Left lobe of liver (tissue), 2 donors: ENCODE measurements around the gene ARID4B. TPM values are rescaled to one million over a fixed set of nuclear protein-coding genes. Genes with fewer than 3 reads are reported as not detected.
A peak's percentile ranks its signal among the peaks of the same experiment; 100 is the strongest.
"Not testable (repeated sequence)": the region's sequence is repeated elsewhere in the genome, so short reads cannot be mapped to it uniquely, and the experiment has no call there.

Source experiments
- ATAC-seq: fragments of 200-7000 bp; cut with Tn5 transposase; one replicate; pipeline ENCODE4 v1.9.1; 2020; ENCODE audit warnings: mild to moderate bottlenecking, moderate library complexity
- DNase-seq: peaks from one replicate; pipeline ENCODE4 v3.0.0-alpha.2; 2020; ENCODE audit warnings: low spot score
- total RNA-seq: library from RNA; stranded (reverse); gene quantifications from one replicate; pipeline ENCODE4 v1.2.1, GENCODE V29; 2021
- donor health status: DM: no; HTN: no; CAD: no; lungs with moderate emphysema.
- donor health status: DM: no; HTN: yes; CAD: no.

Gene ARID4B
- total RNA-seq, 1 donor from 2014 or later, result 10.9 TPM

GRCh38 chr1:235275836-235276235 is 52.1 kb downstream of the ARID4B start:
- no peak for ATAC-seq
- no peak for DNase-seq

DNA sequence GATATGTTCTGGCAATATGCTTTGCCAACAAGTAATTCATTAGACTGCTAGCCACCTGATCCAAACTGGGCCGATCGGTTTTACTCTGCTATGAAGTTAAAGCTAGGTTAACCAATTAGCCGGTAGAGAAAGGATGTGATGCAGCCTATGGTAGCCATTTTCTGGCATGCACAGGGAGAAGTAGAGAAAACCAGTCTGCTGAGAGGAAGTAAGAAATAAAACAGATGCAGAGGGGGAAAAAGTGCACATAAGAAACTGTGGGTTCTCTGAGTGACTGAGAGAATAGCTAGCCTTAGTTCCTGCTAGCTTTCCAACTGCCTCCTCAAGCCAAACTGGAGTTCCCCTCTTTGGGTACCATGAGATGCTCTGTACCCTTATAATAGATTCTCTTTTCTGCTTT is 52.8 kb downstream of the ARID4B start:
- DNase-seq (no peak), ATAC-seq (peak; percentile 25)

DNA sequence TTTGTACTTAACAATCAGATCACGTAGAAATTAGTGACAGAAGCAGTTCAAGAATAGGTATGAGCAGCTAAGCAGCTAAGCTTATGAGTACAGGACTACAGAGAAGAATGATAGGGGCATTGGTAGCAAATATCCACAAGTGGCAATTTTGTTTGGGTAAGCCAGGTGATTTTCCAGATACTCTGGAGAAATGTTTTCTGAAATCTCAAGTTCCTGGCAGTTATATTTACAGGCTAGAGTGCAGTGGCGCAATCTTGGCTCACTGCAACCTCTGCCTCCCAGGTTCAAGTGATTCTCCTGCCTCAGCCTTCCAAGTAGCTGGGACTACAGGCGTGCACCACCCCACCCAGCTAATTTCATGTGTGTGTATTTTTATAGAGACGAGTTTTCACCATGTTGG is 55.1 kb downstream of the ARID4B start:
- peak; percentile 63 for ATAC-seq
- no peak for DNase-seq

DNA sequence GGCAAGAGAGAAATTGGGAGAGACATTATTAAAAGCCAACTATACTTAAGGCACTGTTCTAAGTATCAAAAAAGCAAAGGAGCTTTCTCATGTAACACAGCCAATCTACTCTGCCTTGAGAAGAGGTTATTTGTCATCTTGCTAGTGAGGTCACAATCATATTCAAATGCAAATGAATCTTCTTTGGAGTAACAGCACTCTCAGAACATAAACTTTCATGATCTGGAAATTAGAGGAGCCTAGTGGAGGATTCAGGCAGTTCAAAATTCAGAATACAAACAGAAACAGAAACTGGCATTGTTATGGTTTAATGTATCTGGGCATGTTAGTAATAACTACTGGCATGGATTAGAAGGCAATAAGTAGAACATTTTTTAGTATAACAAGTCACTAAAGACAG is 57.4 kb downstream of the ARID4B start:
- ATAC-seq (peak; percentile 21), DNase-seq (no peak)

DNA sequence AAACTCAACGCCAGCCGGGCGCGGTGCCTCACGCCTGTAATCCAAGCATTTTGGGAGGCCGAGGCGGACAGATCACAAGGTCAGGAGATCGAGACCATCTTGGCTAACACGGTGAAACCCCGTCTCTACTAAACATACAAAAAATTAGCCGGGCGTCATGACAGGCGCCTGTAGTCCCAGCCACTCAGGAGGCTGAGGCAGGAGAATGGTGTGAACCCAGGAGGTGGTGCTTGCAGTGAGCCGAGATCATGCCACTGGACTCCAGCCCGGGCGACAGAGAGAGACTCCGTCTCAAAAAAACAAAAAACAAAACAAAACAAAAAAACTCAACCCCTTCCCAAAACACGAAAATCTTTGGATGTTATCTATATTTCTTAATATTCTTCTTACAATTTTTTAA is 58.0 kb downstream of the ARID4B start:
- not testable (repeated sequence) for ATAC-seq, DNase-seq

DNA sequence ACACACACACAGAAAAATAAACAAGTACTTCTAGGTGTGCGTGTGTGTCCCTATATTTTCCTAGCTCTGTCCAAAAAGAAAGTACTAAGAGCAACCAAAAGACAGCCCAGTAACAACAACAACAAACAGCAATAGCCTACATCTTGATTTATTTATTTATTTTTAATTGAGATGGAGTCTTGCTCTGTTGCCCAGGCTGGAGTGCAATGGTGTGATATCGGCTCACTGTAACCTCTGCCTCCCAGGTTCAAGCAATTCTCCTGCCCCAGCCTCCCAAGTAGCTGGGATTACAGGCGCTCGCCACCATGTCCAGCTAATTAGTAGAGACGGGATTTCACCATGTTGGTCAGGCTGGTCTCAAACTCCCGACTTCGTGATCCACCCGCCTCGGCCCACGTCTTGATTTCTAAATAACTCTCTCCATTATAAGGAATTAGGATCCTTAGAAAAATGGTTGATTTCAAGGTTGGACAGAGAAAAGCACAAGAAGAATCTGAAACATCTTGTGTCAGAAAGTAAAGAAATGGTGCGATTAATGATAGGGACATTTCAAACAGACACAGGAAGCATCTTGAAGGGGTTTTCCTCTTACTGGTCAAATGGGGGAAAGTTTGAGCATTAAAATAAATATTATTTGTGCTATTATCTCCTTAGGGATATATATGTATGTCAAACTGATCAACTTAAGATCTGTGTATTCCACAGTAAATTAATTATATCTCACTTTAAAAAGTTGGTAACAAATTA is 59.4 kb downstream of the ARID4B start:
- no peak for ATAC-seq
- DNase-seq, result no peak

GRCh38 chr1:235266967-235267366 is 61.0 kb downstream of the ARID4B start:
- ATAC-seq, result no peak
- DNase-seq, result no peak

DNA sequence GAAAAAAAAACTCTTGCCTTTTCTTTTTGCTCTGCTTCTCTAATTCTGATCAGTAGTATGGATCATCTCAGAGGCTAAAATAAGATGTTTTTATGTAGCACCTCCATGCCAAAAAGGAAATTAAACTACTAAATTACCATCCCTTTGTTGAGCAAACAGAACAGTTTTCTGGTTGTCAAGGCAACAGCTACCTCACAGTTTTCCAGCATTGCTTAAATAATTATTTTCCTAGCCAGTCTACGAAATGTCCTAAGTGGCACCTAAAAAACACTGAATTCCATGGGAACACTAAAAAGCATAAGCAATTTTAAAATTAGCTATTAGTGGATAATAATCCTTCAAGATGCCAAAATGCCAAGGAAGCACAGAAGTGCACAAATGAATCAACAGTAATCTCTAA is 61.7 kb downstream of the ARID4B start:
- DNase-seq, result no peak
- no peak for ATAC-seq

DNA sequence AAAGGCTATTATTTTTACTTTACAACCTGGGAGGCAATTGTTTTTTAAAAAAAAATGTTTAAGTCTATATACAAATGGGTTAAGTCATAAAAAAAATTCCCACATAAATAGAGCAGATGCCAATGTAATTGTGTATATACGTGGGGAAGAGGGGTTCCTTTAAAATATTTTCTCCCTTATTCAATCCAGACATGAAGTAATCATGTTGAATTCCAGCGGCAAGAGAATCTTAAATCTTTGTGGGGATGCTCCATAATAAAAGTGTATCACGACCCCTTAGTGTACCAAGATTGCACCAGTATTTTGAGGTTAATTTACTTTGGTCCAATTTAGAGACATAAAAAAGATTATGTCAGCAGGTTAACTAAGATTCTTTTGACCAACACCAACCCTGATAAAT is 62.1 kb downstream of the ARID4B start:
- ATAC-seq (no peak), DNase-seq (no peak)

- ATAC-seq (no peak), DNase-seq (no peak)
Measured at GRCh38 chr1:235264327-235264726, 63.7 kb downstream of the ARID4B start.

GRCh38 chr1:235262539-235262938 is 65.4 kb downstream of the ARID4B start:
- DNase-seq (no peak), ATAC-seq (no peak)

DNA sequence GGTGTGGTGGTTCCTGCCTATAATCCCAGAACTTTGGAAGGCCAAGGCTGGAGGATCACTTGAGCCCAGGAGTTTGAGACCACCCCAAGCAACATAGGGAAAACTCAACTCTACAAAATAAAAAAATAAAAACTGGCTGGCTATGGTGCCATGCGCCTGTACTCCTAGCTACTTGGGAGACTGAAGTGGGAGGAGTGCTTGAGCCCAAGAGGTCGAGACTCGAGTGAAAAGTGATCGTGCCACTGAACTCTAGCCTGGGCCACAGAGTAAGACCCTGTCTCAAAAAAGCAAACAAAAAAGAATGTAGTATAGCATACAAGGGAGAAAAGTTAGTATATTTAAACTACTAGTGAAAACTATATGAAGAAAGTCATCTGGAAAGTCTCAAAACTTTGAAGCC is 66.7 kb downstream of the ARID4B start:
- ATAC-seq, result no peak
- no peak for DNase-seq

DNA sequence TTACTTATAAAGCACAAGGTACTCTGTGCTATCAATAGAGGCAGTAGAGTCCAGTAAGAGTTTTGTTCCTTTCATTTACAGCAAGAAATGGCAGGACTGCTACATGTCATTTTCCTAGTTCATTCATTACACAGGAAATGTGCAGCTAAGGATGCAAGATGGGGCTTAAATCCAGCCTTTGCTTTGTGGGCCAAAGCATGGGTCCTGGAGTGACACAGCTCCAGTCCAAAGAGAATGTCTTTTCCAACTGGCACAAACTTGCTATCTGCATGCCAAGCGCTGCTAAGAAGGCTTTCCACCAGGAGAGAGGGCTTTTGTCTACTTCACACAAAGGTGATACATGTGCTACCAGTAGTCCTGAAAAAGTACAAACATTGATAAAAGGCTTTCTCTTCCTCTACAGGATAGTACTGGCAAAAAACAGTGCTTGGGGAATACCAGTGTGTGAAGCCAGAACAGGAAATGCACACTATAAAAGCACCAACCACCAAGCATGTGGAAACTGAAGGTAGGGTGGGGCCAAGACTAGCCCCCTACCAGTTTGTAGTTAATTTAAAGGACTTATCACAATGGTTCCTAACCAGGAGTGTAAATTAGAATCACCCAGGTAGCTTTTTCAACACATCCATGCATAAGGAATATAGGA is 68.7 kb downstream of the ARID4B start:
- ATAC-seq (peak; percentile 88), DNase-seq (no peak)

DNA sequence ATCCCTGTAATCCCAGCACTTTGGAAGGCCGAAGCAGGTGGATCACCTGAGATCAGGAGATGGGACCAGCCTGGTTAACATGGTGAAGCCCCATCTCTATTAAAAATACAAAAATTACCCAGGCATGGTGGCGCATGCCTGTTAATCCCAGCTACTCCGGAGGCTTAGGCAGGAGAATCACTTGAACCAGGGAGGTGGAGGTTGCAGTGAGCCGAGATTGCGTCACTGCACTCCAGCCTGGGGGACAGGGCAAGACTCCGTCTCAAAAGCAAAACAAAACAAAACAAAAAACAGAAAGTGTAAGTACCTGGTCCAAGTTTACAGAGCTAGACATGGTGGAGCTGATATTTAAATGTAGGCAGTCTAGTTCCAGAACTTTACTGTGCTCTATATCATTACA is 69.9 kb downstream of the ARID4B start:
- not testable (repeated sequence) for ATAC-seq, DNase-seq

DNA sequence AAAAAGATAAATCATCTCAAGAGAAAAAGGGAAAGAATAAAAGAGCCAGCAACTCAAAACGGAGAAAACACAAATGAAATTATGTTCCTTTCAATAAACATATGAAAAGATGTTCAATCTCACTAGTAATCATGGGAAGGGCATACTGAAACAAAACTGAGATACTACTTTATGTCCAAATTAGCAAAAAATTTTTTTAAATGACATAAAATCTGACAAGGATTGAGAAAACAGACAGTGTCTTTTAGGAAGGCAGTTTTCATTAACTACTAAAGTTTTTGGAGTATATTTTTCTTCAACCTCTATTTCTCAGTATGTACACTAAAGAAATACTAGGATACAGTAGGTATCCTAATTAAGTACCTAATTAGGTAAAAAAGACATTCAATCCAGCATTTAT is 73.3 kb downstream of the ARID4B start:
- ATAC-seq, result no peak
- no peak for DNase-seq

DNA sequence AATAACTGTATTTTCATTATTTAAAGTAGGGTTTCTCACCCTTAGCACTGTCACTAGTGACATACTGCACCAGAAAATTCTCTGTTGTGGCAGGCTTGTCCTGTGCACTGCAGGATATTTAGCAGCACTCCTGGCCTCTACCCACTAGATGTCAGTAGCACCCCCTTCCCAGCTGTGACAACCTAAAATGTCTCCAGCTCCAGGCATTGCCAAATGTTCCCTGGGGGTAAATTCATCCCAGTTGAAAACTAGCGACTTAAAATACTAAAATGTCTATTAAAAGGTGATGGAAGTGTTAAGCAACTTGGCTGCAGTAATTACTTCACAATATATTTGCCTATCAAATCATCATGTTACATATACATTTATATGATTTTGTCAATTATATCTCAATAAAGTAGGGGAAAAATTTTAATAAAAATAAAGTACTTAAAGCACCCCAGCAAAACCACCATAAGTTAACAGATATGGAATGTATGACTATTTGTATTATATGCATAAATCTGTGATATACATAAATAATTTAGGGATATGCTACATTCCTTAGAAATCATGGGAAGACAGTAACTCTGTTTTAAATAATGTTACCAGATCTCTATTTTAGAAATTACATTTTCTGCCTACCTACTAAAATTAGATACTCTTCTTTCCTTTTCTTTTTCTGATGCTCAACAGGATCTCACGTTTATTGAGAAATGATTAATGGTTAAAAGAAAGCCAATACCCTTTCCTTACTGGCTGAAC is 74.6 kb downstream of the ARID4B start:
- DNase-seq (peak; percentile 60), ATAC-seq (peak; percentile 95)

GRCh38 chr1:235250430-235250829 is 77.5 kb downstream of the ARID4B start:
- DNase-seq (no peak), ATAC-seq (peak; percentile 90)

DNA sequence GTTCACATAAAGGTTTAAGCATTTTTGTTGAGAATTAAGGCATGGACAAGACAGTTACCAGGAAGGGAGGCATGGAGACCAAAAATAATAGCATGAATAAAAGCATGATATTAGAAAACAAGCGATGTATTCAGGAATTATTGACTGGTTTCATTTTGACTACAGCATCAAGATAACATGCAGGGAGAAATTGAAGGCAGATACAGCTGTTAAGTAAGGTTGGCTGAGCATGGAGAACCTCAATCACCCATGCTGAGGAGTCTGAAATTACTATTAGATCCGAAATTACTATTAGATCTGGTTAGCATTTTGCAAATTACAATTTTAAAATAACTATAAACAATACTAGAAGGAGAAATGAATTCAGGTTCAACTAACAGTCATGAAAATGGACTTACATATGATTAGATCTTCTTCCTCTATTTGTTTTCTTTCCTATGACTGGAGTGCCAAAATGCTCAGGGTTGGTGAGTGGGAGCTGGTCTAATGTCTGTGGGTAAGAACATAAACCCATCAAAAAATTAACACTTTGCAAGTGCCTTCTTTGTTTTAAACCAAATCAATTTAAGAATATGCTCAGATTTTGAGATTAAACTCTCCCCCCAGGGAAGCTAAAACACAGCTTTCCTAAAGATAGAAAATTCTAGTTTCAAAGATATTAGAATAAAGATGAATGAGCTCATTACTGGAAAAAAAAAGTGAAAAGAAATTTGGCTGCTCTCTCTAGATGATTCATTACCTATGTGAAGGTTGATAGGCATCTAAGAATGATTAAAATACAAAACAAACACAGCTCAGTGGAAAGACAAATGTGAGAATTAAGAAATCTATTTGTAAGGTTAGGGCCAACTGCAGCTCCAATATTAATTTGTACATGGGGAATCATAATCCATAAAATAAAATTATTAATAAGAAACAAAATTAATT is 81.7 kb downstream of the ARID4B start:
- DNase-seq (no peak), ATAC-seq (no peak)

GRCh38 chr1:235244974-235245592 is 82.9 kb downstream of the ARID4B start:
- ATAC-seq, result no peak

GRCh38 chr1:235240960-235241359 is 87.0 kb downstream of the ARID4B start:
- ATAC-seq (no peak), DNase-seq (no peak)

More at GRCh38 chr1:235244974-235245592, 82.9 kb downstream of the ARID4B start:
- no peak for DNase-seq
